IPS-20b (cell line): Measurements from ENCODE around the gene MED14.

Experiments used
- H3K27ac ChIP-seq: one replicate; pipeline ENCODE4 v1.5.1; 2013; ENCODE audit warnings: low read length
- H3K27me3 ChIP-seq: 2 replicates; pipeline ENCODE4 v1.6.1; 2013; ENCODE audit warnings: mild to moderate bottlenecking, low read length, inconsistent platforms; ENCODE audit not compliant: insufficient read depth
- H3K36me3 ChIP-seq: 2 replicates; pipeline ENCODE4 v1.6.1; 2013; ENCODE audit warnings: low read depth, mild to moderate bottlenecking, inconsistent platforms, low read length, moderate library complexity; ENCODE audit not compliant: insufficient read depth
- H3K4me1 ChIP-seq: 2 replicates; pipeline ENCODE4 v1.6.1; 2013; ENCODE audit warnings: mild to moderate bottlenecking, control low read depth, inconsistent platforms, low read length, moderate library complexity; ENCODE audit not compliant: insufficient read depth
- H3K4me3 ChIP-seq: 2 replicates; pipeline ENCODE4 v1.5.1; 2013; ENCODE audit warnings: mild to moderate bottlenecking, low read length, inconsistent platforms
- H3K9ac ChIP-seq: 2 replicates; pipeline ENCODE4 v1.6.1; 2013; ENCODE audit warnings: low read depth, mild to moderate bottlenecking, inconsistent platforms, low read length, moderate library complexity
- H3K9me3 ChIP-seq: 2 replicates; pipeline ENCODE4 v1.6.1; 2013; ENCODE audit warnings: mild to moderate bottlenecking, low read depth, low read length, inconsistent platforms; ENCODE audit not compliant: insufficient read depth

Gene MED14

GRCh38 chrX:40727581-40728252 is 7.6 kb downstream of the MED14 start:
- no peak overlapping the region for H3K9ac ChIP-seq

GRCh38 chrX:40727093-40727492 is 8.2 kb downstream of the MED14 start:
- Histone ChIP-seq H3K27ac (no peak overlapping the region), H3K4me1 (peaks cover 6% of the 10 kb centered on the region; the same call in 1 of the 2 replicates), H3K4me3 (no peak overlapping the region), H3K27me3 (no peaks in the 10 kb centered on the region), H3K9ac (no peak overlapping the region), H3K36me3 (peaks cover 78% of the 10 kb centered on the region), H3K9me3 (no peaks in the 10 kb centered on the region)

More at GRCh38 chrX:40727581-40728252, 7.6 kb downstream of the MED14 start:
- Histone ChIP-seq H3K27ac (no peak overlapping the region), H3K36me3 (peaks cover 72% of the 10 kb centered on the region), H3K4me1 (peaks cover 6% of the 10 kb centered on the region; the same call in 1 of the 2 replicates), H3K27me3 (no peaks in the 10 kb centered on the region), H3K4me3 (no peak overlapping the region), H3K9me3 (no peaks in the 10 kb centered on the region)

GRCh38 chrX:40722930-40723329 is 12.4 kb downstream of the MED14 start:
- Histone ChIP-seq H3K9me3 (no peaks in the 10 kb centered on the region), H3K9ac (no peak overlapping the region), H3K4me3 (no peak overlapping the region), H3K27ac (no peak overlapping the region), H3K27me3 (no peaks in the 10 kb centered on the region), H3K4me1 (no peaks in the 10 kb centered on the region), H3K36me3 (peaks cover 87% of the 10 kb centered on the region)

GRCh38 chrX:40721489-40722106 is 13.7 kb downstream of the MED14 start:
- Histone ChIP-seq H3K9ac (no peak overlapping the region), H3K4me3 (no peak overlapping the region), H3K27me3 (no peaks in the 10 kb centered on the region), H3K9me3 (no peaks in the 10 kb centered on the region), H3K4me1 (no peaks in the 10 kb centered on the region), H3K36me3 (peaks cover 74% of the 10 kb centered on the region), H3K27ac (no peak overlapping the region)

DNA sequence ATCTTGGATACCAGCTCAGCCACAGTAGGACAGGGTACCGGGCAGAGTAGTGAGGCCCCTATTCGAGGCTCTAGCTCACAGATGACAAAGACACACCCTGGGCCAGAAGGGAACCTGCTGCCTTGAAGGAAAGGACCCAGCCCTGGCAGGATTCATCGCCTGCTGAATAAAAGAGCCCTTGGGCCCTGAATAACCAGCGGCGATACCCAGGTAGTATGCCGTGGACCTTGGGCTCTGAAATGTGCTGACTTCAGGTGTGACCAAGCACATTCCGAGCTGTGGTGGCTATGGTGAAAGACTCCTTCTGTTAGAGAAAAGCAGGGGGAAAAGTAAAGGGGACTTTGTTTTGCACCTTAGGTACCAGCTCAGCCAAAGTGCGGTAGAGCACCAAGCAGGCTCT is 14.6 kb downstream of the MED14 start:
- H3K36me3 ChIP-seq = peaks cover 69% of the 10 kb centered on the region

GRCh38 chrX:40720339-40720738 is 15.0 kb downstream of the MED14 start:
- H3K27ac ChIP-seq = no peak overlapping the region
- H3K36me3 ChIP-seq = peaks cover 65% of the 10 kb centered on the region
- H3K9ac ChIP-seq = no peak overlapping the region
- no peak overlapping the region for H3K4me3 ChIP-seq
- no peaks in the 10 kb centered on the region for H3K9me3 ChIP-seq
- no peaks in the 10 kb centered on the region for H3K4me1 ChIP-seq
- no peaks in the 10 kb centered on the region for H3K27me3 ChIP-seq

More for the DNA sequence above, 14.6 kb downstream of the MED14 start:
- no peaks in the 10 kb centered on the region for H3K4me1 ChIP-seq
- H3K9ac ChIP-seq = no peak overlapping the region
- H3K9me3 ChIP-seq = no peaks in the 10 kb centered on the region
- H3K27ac ChIP-seq = no peak overlapping the region
- no peak overlapping the region for H3K4me3 ChIP-seq
- no peaks in the 10 kb centered on the region for H3K27me3 ChIP-seq

DNA sequence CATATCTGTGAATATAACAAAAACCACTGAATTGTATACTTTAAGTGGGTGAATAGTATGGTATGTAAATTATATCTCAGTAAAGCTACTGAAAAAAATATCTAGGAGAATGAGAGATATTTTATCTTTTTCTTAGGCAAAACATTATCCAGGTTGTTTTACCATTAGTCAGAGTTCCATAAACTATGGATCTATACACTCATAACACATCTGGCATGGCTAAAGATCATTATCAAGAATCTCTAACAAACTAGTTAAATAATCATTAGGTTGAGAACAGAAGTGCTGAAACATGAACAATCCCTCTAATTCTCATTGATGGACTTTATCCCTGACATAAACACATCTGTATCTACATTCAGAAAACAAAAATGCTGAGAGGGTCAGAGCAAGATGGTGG is 15.6 kb downstream of the MED14 start:
- no peak overlapping the region for H3K4me3 ChIP-seq
- no peaks in the 10 kb centered on the region for H3K9me3 ChIP-seq
- H3K9ac ChIP-seq = no peak overlapping the region
- H3K36me3 ChIP-seq = peaks cover 65% of the 10 kb centered on the region
- H3K27ac ChIP-seq = no peak overlapping the region
- no peaks in the 10 kb centered on the region for H3K27me3 ChIP-seq
- no peaks in the 10 kb centered on the region for H3K4me1 ChIP-seq

GRCh38 chrX:40719218-40719617 is 16.1 kb downstream of the MED14 start:
- Histone ChIP-seq H3K4me1 (no peaks in the 10 kb centered on the region), H3K4me3 (no peak overlapping the region), H3K9ac (no peak overlapping the region), H3K9me3 (no peaks in the 10 kb centered on the region), H3K36me3 (peaks cover 68% of the 10 kb centered on the region), H3K27ac (no peak overlapping the region), H3K27me3 (no peaks in the 10 kb centered on the region)

DNA sequence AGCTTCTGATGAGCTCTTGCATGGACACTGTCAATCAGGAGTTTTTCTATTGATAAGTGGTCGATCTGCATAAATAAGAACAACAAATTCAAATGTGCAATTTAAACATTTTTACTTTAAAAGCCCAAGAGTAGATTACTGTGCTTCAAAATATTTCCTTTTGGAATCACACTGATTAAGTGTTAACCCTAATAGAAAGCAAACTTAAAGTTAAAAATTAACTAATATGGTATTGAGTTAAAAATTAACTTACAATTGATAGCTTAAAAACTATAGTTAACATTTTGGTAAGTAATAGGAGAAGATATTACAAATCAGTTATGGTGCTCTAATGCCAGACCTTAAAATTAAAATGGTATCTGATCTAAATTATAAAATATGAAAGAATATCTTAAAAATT is 25.9 kb downstream of the MED14 start:
- Histone ChIP-seq H3K27ac (no peak overlapping the region), H3K4me1 (no peaks in the 10 kb centered on the region), H3K9ac (no peak overlapping the region), H3K36me3 (peaks cover 98% of the 10 kb centered on the region), H3K9me3 (no peaks in the 10 kb centered on the region), H3K4me3 (no peak overlapping the region), H3K27me3 (no peaks in the 10 kb centered on the region)

GRCh38 chrX:40705658-40706312 is 29.6 kb downstream of the MED14 start:
- no peaks in the 10 kb centered on the region for H3K27me3 ChIP-seq
- no peaks in the 10 kb centered on the region for H3K4me1 ChIP-seq
- H3K9ac ChIP-seq = no peak overlapping the region
- H3K36me3 ChIP-seq = peaks cover 98% of the 10 kb centered on the region
- H3K27ac ChIP-seq = no peak overlapping the region
- H3K9me3 ChIP-seq = no peaks in the 10 kb centered on the region
- no peak overlapping the region for H3K4me3 ChIP-seq

DNA sequence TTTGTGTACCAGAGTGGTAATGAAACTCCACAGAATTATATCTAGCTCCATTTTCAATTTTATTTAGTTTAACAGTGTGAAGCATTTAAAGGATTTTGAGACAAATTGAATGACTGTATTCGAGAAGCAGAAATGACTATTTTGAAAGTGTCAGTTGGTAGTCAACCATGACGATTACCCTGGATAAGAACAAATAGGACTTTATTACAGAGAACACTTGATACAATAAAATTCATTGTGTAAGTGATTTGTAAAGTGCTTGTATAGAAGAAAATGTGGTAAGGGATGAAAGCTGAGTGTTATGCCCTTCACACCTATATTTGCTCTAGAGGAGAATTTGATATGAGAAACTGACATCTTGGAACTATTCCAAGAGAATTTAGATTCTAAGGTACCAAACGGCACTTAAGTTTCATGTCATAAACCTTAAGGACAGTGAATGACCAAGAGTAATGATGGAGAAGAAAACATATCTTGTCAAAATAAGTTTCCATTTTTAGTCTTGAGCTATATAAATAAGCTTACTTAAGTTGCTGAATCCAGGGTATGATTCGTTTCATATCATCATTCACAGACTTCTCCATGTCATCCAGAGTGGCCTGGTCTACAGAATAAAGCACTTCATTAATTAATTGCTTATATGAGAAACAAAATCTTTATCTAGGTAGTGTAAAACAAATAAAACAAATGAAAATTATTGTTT is 34.6 kb downstream of the MED14 start:
- Histone ChIP-seq H3K4me1 (no peaks in the 10 kb centered on the region), H3K36me3 (peaks cover 94% of the 10 kb centered on the region), H3K9me3 (no peaks in the 10 kb centered on the region), H3K27ac (no peak overlapping the region), H3K4me3 (no peak overlapping the region), H3K9ac (no peak overlapping the region), H3K27me3 (no peaks in the 10 kb centered on the region)
